ENCODE results near the gene GRK7.
"Not testable (repeated sequence)": the region's sequence is repeated elsewhere in the genome, so short reads cannot be mapped to it uniquely, and the experiment has no call there.

The GRK7 gene

DNA sequence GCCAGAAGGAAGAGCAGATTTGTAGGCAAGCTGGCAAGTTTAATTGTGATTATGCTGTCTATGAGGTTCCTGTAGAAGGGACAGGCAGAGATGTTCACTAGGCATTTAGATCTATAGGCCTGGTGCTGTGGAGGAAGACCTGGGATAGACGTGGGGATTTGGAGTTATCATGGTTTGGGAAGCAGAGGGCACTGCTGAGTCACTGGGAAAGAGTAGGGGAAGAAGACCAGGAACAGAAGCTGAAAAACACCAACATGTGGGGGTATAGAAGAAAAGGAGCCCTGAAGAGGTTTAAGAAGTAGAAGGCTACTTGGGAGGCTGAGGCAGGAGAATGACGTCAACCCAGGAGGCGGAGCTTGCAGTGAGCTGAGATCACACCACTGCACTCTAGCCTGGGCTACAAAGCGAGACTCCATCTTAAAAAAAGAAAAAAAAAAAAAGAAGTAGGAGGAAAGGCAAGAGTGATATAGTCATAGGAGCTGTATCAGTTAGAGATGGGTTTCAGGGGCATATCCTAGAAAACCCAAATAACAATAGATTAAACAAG lies 19.3 kb downstream of the GRK7 start:
- TF ChIP-seq CTCF (conservative IDR thresholded peaks at IDR 0.05; ENCODE audit: low read depth, low read length): no peak
- H3K4me3 ChIP-seq (ENCODE audit: low read length): no peak overlapping the region
- no peak for DNase-seq (ENCODE audit: low read depth)

DNA sequence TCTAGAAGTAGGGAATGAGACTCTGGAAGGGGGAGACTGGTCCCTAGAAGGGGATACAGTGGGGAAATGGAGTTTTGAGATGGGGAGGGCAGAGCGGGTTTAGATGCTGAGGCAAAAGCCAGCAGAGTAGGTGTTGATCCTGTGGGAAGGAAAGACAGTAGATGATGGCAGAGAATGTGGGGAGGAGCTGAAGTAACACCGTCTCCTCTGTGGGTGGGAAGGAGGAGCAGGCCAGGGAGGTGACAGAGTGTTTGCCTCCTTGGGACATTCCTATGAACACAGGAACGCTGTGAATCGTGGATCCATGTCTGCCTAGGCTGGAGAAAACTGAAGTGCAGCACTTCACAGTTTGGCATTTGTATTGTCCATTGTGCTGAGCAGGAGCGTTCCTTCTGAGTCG lies 20.4 kb downstream of the GRK7 start:
- DNase-seq (ENCODE audit: low read depth): no peak
- TF ChIP-seq CTCF (conservative IDR thresholded peaks at IDR 0.05; ENCODE audit: low read depth, low read length): no peak
- H3K4me3 ChIP-seq (ENCODE audit: low read length): no peak overlapping the region

DNA sequence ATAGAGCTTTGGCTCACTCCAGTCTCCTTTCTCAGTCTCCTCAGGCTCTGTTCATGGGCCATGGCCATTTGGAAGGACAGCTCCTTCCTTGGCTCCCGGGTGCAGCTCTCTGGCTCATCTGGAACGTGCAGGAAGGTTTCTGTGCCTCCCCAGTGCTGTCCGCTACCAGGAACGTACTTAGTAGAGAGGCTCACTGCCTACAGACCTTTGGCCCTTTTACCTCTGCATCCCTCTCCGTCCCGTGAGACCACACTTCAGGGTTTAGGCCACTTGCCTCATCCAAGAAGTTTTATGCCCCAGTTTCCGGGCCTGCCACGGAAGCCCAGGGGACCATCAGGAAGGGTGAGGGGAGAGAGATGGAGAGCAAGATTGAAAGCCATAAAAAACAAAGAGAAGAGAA lies 20.9 kb downstream of the GRK7 start:
- TF ChIP-seq CTCF (conservative IDR thresholded peaks at IDR 0.05; ENCODE audit: low read depth, low read length): no peak
- no peak for DNase-seq (ENCODE audit: low read depth)

GRCh38 chr3:141784531-141784930 lies 21.3 kb downstream of the GRK7 start:
- no peak for TF ChIP-seq CTCF (conservative IDR thresholded peaks at IDR 0.05; ENCODE audit: low read depth, low read length)

More for the DNA sequence above, 20.9 kb downstream of the GRK7 start:
- no peak overlapping the region for H3K4me3 ChIP-seq (ENCODE audit: low read length)

DNA sequence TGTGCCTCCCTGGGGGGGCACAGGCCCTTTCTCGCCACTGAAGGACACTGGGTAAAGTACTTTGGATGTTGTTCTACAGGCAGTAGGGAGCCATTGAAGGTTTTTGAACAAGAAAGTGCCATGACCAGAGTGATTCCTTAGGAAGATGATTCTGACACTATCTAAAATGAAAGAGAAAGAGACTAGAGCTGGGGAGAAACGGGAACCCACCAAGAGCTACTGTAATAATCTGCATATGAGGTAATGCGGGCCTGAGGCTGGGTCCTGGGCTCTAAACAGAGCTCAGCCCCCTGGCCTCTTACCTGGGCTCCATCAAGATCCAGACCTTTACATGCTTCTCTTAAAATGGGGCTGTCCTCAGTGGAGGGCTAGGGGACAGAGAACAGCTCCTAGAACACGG lies 24.9 kb downstream of the GRK7 start:
- no peak for DNase-seq (ENCODE audit: low read depth)
- no peak for TF ChIP-seq CTCF (conservative IDR thresholded peaks at IDR 0.05; ENCODE audit: low read depth, low read length)

More at GRCh38 chr3:141784531-141784930, 21.3 kb downstream of the GRK7 start:
- no peak for DNase-seq (ENCODE audit: low read depth)
- H3K4me3 ChIP-seq (ENCODE audit: low read length): no peak overlapping the region

DNA sequence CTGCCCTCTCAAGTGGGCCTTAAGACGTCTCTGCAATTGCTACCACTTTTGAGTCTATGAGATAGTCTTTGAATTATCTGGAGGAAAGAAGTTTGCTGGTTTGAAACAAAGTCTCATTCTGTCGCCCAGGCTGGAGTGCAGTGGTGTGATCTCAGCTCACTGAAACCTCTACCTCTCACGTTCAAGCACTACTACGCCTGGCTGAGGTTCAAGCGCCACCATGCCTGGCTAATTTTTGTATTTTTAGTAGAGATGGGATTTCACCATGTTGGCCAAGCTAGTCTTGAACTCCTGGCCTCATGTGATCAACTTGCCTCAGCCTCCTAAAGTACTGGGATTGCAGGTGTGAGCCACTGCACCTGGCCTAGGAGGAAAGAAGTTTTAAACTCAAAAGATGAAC lies 25.5 kb downstream of the GRK7 start:
- DNase-seq (ENCODE audit: low read depth); H3K4me3 ChIP-seq (ENCODE audit: low read length): not testable (repeated sequence)

More for the DNA sequence above, 24.9 kb downstream of the GRK7 start:
- no peak overlapping the region for H3K4me3 ChIP-seq (ENCODE audit: low read length)

DNA sequence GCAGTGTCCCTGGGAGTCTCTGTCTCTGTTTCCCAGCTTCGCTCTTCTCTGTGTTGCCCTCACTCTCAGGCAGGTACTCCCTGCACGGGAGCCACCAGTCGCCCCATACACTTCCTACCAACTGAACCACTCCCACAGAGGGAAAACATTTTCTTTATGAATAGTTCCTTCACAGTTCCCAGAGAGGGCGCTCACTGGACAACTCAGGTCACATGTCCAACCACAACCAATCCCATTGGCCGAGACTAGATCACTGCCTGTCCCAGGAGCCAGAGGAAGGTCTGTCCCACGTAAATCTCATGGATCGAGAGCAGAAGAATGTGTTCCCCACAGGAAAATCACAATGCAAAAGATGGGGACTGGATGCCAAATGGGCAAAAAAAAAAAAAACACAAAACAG lies 26.1 kb downstream of the GRK7 start:
- no peak overlapping the region for H3K4me3 ChIP-seq (ENCODE audit: low read length)
- no peak for TF ChIP-seq CTCF (conservative IDR thresholded peaks at IDR 0.05; ENCODE audit: low read depth, low read length)
- DNase-seq (ENCODE audit: low read depth): no peak

DNA sequence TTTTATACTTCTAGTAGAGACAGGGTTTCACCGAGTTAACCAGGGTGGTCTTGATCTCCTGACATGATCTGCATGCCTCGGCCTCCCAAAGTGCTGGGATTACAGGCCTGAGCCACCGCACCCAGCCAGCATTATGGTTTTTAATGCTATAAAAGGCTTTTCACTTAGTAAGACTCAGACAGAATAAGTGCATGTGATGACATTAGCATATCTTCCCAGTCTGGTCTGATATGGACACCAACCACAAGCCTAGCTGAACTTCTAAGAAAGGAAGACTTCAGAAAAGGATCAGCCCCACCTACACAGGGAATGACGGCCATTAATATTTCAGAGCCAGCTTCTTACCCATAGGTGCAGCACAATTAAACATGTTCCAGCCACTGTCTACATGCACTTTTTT lies 27.0 kb downstream of the GRK7 start:
- no peak overlapping the region for H3K4me3 ChIP-seq (ENCODE audit: low read length)
- TF ChIP-seq CTCF (conservative IDR thresholded peaks at IDR 0.05; ENCODE audit: low read depth, low read length): no peak
- DNase-seq (ENCODE audit: low read depth): no peak
